ES-I3 (cell line): ENCODE measurements around the gene SNED1.
A peak's percentile ranks its signal among the peaks of the same experiment; 100 is the strongest.

ENCODE experiments used
- H3K36me3 ChIP-seq: 2 replicates; pipeline ENCODE4 v1.6.1; 2013; ENCODE audit warnings: mild to moderate bottlenecking, low read length, control low read depth, moderate library complexity; ENCODE audit not compliant: insufficient read depth
- H3K4me1 ChIP-seq: 2 replicates; pipeline ENCODE4 v1.6.1; 2013; ENCODE audit warnings: mild to moderate bottlenecking, control low read depth, low read length; ENCODE audit not compliant: insufficient read depth
- H3K9ac ChIP-seq: 2 replicates; pipeline ENCODE4 v1.6.1; 2013; ENCODE audit warnings: low read depth, mild to moderate bottlenecking, low read length, moderate library complexity
- H3K9me3 ChIP-seq: 2 replicates; pipeline ENCODE4 v1.6.1; 2013; ENCODE audit warnings: mild to moderate bottlenecking, low read length, moderate library complexity; ENCODE audit not compliant: control insufficient read depth, insufficient read depth

The SNED1 gene

DNA sequence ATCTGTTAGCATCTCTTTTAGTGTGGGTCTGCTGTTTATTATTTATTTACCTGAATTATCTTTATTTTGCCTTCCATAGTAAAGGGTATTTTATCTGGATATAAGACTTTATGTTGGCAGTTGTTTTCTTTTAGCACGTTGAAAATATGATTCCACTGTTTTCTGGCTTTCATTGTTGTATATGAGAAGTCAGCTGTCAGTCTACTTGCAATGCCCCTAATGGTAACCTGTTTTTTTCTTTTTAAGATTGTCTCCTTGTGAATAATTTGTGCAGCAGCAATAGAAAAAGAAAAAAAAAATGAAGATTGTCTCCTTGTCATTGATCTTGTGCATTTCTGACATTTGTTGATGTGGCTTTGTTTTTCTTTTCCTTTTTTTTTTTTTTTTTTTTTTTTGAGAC is 27.2 kb downstream of the SNED1 start:
- Histone ChIP-seq H3K9ac (no peak overlapping the region), H3K36me3 (no peaks in the 10 kb centered on the region; the same call in 1 of the 2 replicates), H3K9me3 (no peaks in the 10 kb centered on the region; the same call in 1 of the 2 replicates), H3K4me1 (no peaks in the 10 kb centered on the region)

DNA sequence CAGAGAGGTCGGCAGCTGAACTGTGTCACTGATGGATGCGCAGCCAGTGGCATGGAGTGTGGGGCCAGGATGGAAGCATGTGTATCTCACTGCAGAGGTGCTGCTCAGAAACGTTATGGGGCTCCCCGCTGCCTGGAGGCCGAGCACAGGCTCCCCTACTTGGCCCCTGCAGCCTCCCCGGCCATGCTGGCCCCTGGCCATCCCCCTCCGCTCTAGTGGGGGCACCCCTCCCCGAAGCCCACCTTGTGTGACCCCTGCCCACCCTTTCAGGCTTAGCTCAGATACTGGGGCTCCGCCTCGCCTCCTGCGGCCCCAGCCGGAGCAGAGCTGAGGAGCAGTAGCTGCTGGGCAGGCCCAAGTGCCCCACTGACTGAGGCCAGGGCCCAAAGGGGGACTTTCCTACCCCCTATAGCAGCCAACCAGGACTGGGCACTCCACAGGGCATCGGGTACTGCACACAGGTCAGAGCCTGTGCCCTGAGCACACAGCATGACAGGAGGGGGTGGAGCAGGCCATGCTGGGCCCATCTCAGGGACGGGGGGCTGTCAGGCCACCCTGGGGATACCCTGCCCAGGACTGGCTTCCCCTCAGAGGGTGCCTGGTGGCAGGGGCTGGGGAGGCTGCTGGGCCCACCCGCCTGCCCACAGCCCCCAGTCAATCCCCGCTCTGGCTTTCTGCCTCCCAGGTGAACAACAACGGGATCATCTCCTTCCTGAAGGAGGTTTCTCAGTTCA is 31.3 kb downstream of the SNED1 start:
- Histone ChIP-seq H3K4me1 (no peaks in the 10 kb centered on the region), H3K9me3 (no peaks in the 10 kb centered on the region), H3K36me3 (no peaks in the 10 kb centered on the region), H3K9ac (no peak overlapping the region)

DNA sequence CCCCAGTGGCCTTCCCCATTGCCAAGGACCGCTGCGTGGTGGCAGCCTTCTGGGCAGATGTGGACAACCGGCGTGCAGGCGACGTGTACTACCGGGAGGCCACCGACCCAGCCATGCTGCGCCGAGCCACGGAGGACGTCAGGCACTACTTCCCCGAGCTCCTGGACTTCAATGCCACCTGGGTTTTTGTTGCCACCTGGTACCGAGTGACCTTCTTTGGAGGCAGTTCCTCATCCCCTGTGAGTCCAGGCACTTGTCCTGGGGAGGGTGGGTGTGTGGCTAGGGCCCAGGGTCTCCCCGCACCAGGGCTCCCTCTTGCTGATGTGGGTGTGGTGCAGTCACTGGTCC is 31.9 kb downstream of the SNED1 start:
- Histone ChIP-seq H3K36me3 (no peaks in the 10 kb centered on the region), H3K4me1 (no peaks in the 10 kb centered on the region), H3K9me3 (no peaks in the 10 kb centered on the region), H3K9ac (no peak overlapping the region)

GRCh38 chr2:241030883-241031282 is 32.5 kb downstream of the SNED1 start:
- Histone ChIP-seq H3K4me1 (no peaks in the 10 kb centered on the region), H3K36me3 (no peaks in the 10 kb centered on the region), H3K9ac (no peak overlapping the region), H3K9me3 (no peaks in the 10 kb centered on the region)

GRCh38 chr2:241031436-241032165 is 33.2 kb downstream of the SNED1 start:
- H3K9me3 ChIP-seq = no peaks in the 10 kb centered on the region
- no peaks in the 10 kb centered on the region for H3K4me1 ChIP-seq
- no peak overlapping the region for H3K9ac ChIP-seq
- H3K36me3 ChIP-seq = no peaks in the 10 kb centered on the region

DNA sequence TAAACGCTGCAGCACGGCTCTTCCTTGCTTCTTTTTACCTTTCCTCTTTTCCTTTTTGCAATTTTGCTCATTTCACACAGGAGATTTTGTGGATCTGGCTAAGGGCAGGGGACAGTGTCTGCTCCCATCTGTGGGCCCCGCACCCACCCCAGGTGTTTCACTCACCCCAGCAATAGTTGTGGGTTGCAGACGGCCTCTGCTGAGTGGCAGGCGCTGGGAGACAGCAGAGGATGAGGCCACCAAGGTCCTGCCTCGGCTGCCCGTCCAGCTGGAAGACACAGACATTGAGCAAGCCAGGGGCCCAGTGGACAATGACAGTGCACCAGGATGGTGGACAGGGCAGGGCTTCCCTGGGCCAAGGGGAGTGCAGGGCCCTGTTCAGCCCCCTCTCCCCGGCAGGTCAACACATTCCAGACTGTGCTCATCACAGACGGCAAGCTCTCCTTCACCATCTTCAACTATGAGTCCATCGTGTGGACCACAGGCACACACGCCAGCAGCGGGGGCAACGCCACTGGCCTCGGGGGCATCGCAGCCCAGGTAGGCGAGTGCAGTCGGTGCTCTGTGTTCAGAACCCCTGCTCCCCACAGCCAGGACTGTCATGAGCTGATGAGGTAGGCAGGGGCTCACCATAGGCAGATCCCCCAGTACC is 35.0 kb downstream of the SNED1 start:
- Histone ChIP-seq H3K9me3 (no peaks in the 10 kb centered on the region), H3K4me1 (no peaks in the 10 kb centered on the region)

GRCh38 chr2:241033994-241034393 is 35.6 kb downstream of the SNED1 start:
- Histone ChIP-seq H3K9ac (no peak overlapping the region), H3K36me3 (no peaks in the 10 kb centered on the region), H3K4me1 (no peaks in the 10 kb centered on the region), H3K9me3 (no peaks in the 10 kb centered on the region)

More for the DNA sequence above, 35.0 kb downstream of the SNED1 start:
- Histone ChIP-seq H3K36me3 (no peaks in the 10 kb centered on the region), H3K9ac (no peak overlapping the region)

GRCh38 chr2:241034490-241035141 is 36.2 kb downstream of the SNED1 start:
- Histone ChIP-seq H3K9ac (no peak overlapping the region), H3K4me1 (no peaks in the 10 kb centered on the region), H3K36me3 (no peaks in the 10 kb centered on the region), H3K9me3 (no peaks in the 10 kb centered on the region)

GRCh38 chr2:241035142-241035817 is 36.9 kb downstream of the SNED1 start:
- H3K9ac ChIP-seq = no peak overlapping the region
- H3K9me3 ChIP-seq = no peaks in the 10 kb centered on the region
- no peaks in the 10 kb centered on the region for H3K36me3 ChIP-seq
- no peaks in the 10 kb centered on the region for H3K4me1 ChIP-seq

- Histone ChIP-seq H3K4me1 (no peaks in the 10 kb centered on the region), H3K9ac (peak overlapping the region; percentile 26; the same call in 1 of the 2 replicates), H3K36me3 (no peaks in the 10 kb centered on the region), H3K9me3 (no peaks in the 10 kb centered on the region)
Measured at GRCh38 chr2:241035818-241036396, 37.5 kb downstream of the SNED1 start.

GRCh38 chr2:241036397-241036963 is 38.1 kb downstream of the SNED1 start:
- H3K9ac ChIP-seq = peak overlapping the region; percentile 26; the same call in 1 of the 2 replicates
- no peaks in the 10 kb centered on the region for H3K4me1 ChIP-seq
- no peaks in the 10 kb centered on the region for H3K9me3 ChIP-seq
- H3K36me3 ChIP-seq = no peaks in the 10 kb centered on the region

DNA sequence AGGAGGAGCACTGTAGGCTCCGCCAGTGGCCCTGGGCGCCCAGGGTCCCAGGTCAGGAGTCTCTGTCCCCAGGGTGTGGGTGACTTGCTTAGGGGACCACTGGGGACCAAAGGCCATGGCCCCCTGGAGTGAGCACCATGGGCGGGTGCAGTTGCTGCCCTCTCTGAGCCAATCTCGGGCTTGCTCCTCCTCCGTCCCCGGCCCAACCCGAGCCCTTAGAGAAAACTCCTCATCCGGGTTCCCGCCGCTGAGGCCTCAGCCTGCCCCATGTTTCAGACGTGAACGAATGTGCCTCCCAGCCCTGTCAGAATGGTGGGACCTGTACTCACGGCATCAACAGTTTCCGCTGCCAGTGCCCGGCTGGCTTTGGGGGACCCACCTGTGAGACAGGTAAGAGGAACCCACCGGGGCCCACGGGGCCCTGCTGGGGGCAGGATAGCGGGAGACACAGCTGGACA is 38.6 kb downstream of the SNED1 start:
- peak overlapping the region; percentile 26; the same call in 1 of the 2 replicates for H3K9ac ChIP-seq
- no peaks in the 10 kb centered on the region for H3K36me3 ChIP-seq
- H3K4me1 ChIP-seq = no peaks in the 10 kb centered on the region
- H3K9me3 ChIP-seq = no peaks in the 10 kb centered on the region

DNA sequence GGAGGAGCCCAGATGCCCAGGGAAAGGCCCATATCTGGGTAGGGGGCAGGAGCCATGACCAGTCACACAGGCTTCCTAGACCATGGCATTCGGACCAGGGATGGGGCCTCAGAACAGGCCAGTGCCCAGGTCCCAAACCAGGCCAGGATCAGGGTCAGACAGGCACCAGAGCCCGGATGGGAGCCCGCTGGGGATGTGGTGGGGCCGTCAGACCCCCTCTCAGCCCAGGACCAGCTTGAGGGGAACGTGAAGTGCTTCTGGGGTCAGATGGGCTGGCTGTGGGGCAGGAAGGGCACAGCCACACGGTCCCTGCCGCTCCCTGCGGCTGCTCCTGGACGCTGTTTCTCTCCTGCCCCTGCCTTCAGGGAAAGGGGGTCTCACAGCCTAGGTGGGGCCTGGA is 39.1 kb downstream of the SNED1 start:
- no peaks in the 10 kb centered on the region for H3K36me3 ChIP-seq
- no peak overlapping the region for H3K9ac ChIP-seq
- no peaks in the 10 kb centered on the region for H3K9me3 ChIP-seq
- no peaks in the 10 kb centered on the region for H3K4me1 ChIP-seq
